WTC11 (cell line): ENCODE results near the gene DBX1. TPM values are rescaled to one million over a fixed set of nuclear protein-coding genes. Genes with fewer than 3 reads are reported as not detected.

ENCODE experiments used
- ATAC-seq: fragments of 200-7000 bp; cut with Tn5 transposase; 2 replicates; pipeline ENCODE4 v1.10.0; 2021; ENCODE audit warnings: mild to moderate bottlenecking, moderate library complexity
- CTCF ChIA-PET: fragments of 300-600 bp; sonication (Branson Sonifier 250); formaldehyde crosslinking; loops from one replicate; lab custom pipeline; 2021; ENCODE audit warnings: antibody characterized with exemption; lab: Charles Lee
- POLR2A ChIA-PET: fragments of 350-600 bp; sonication (Branson Sonifier 250); formaldehyde crosslinking; loops from one replicate; lab custom pipeline; 2021; ENCODE audit warnings: antibody characterized with exemption; lab: Charles Lee
- DNase-seq: peaks from one replicate; pipeline ENCODE4 v3.0.0; 2021; ENCODE audit warnings: low spot score
- H3K27ac Mint-ChIP-seq: 2 replicates; pipeline ENCODE4 v1.8.0; 2021; ENCODE audit warnings: mixed read lengths
- H3K27me3 Mint-ChIP-seq: 2 replicates; pipeline ENCODE4 v1.8.0; 2021; ENCODE audit warnings: low read depth, mild to moderate bottlenecking, moderate library complexity, mixed read lengths
- H3K36me3 Mint-ChIP-seq: 2 replicates; pipeline ENCODE4 v1.8.0; 2021; ENCODE audit warnings: mixed read lengths
- H3K4me1 Mint-ChIP-seq: 2 replicates; pipeline ENCODE4 v1.8.0; 2022; ENCODE audit warnings: mixed read lengths
- H3K4me3 Mint-ChIP-seq: 2 replicates; pipeline ENCODE4 v1.8.0; 2021; ENCODE audit warnings: mild to moderate bottlenecking, moderate library complexity, mixed read lengths
- H3K9me3 Mint-ChIP-seq: 2 replicates; pipeline ENCODE4 v1.8.0; 2021; ENCODE audit warnings: mixed read lengths
- ATF2 ChIP-seq: sonication (generic); formaldehyde crosslinking; IDR thresholded peaks from 2 replicates; pipeline ENCODE4 v1.8.1; 2022; ENCODE audit warnings: low read depth, missing genetic modification reagents, borderline replicate concordance
- CBFB ChIP-seq: sonication (generic); formaldehyde crosslinking; IDR thresholded peaks from 2 replicates; pipeline ENCODE4 v1.8.1; 2022; ENCODE audit warnings: mild to moderate bottlenecking, low read depth, missing genetic modification reagents
- CTCF ChIP-seq: fragments of 200-600 bp; IDR thresholded peaks from 2 replicates; pipeline ENCODE4 v1.8.0; 2022; ENCODE audit warnings: antibody characterized with exemption
- ELF4 ChIP-seq: sonication (generic); formaldehyde crosslinking; IDR thresholded peaks from 2 replicates; pipeline ENCODE4 v1.8.1; 2022; ENCODE audit warnings: low read depth, mild to moderate bottlenecking, moderate library complexity, missing genetic modification reagents
- EMX1 ChIP-seq: fragments of 250-450 bp; sonication (Bioruptor Pico); IDR thresholded peaks from 2 replicates; pipeline ENCODE4 v1.8.0; 2021; ENCODE audit warnings: mild to moderate bottlenecking
- ESRRA ChIP-seq: sonication (generic); formaldehyde crosslinking; IDR thresholded peaks from 2 replicates; pipeline ENCODE4 v1.8.1; 2022; ENCODE audit warnings: mild to moderate bottlenecking, missing genetic modification reagents, borderline replicate concordance
- ETV6 ChIP-seq: sonication (generic); formaldehyde crosslinking; IDR thresholded peaks from 2 replicates; pipeline ENCODE4 v1.8.1; 2022; ENCODE audit warnings: mild to moderate bottlenecking, missing genetic modification reagents
- FOXJ3 ChIP-seq: sonication (generic); formaldehyde crosslinking; IDR thresholded peaks from 2 replicates; pipeline ENCODE4 v1.9.0; 2021; ENCODE audit warnings: missing genetic modification reagents, mild to moderate bottlenecking, borderline replicate concordance
- GABPB1 ChIP-seq: sonication (generic); formaldehyde crosslinking; IDR thresholded peaks from 2 replicates; pipeline ENCODE4 v1.8.1; 2023; ENCODE audit warnings: mild to moderate bottlenecking, missing genetic modification reagents
- IRF2 ChIP-seq: sonication (generic); formaldehyde crosslinking; IDR thresholded peaks from 2 replicates; pipeline ENCODE4 v1.8.0; 2022; ENCODE audit warnings: low read depth, missing genetic modification reagents, borderline replicate concordance
- USF1 ChIP-seq: sonication (generic); formaldehyde crosslinking; IDR thresholded peaks from 2 replicates; pipeline ENCODE4 v1.8.0; 2022; ENCODE audit warnings: mild to moderate bottlenecking, missing genetic modification reagents
- ZBTB43 ChIP-seq: sonication (generic); formaldehyde crosslinking; IDR thresholded peaks from 2 replicates; pipeline ENCODE4 v1.8.1; 2023; ENCODE audit warnings: mild to moderate bottlenecking, missing genetic modification reagents
- ZMAT4 ChIP-seq: fragments of 250-450 bp; sonication (Bioruptor Pico); IDR thresholded peaks from 2 replicates; pipeline ENCODE4 v1.9.0; 2021; ENCODE audit warnings: mild to moderate bottlenecking
- ZNF232 ChIP-seq: sonication (generic); formaldehyde crosslinking; IDR thresholded peaks from 2 replicates; pipeline ENCODE4 v1.8.0; 2022; ENCODE audit warnings: mild to moderate bottlenecking, missing genetic modification reagents
- ZNF263 ChIP-seq: sonication (generic); formaldehyde crosslinking; IDR thresholded peaks from 2 replicates; pipeline ENCODE4 v1.8.1; 2022; ENCODE audit warnings: low read depth, mild to moderate bottlenecking, moderate library complexity, missing genetic modification reagents
- ZNF281 ChIP-seq: sonication (generic); formaldehyde crosslinking; IDR thresholded peaks from 2 replicates; pipeline ENCODE4 v1.8.0; 2023; ENCODE audit warnings: mild to moderate bottlenecking, missing genetic modification reagents
- ZNF671 ChIP-seq: fragments of 250-450 bp; sonication (Bioruptor Pico); IDR thresholded peaks from 2 replicates; pipeline ENCODE4 v1.8.0; 2021; ENCODE audit warnings: mild to moderate bottlenecking
- total RNA-seq: library from RNA; stranded (reverse); gene quantifications from 3 replicates; pipeline ENCODE4 v1.2.3, GENCODE V29; 2021

Gene DBX1
- total RNA-seq, 1 experiment from 2014 or later: 0.24 TPM

GRCh38 chr11:20160425-20161229, at the start of gene DBX1 (continued):
- TF ChIP-seq CTCF (no peak), IRF2 (no peak), ZBTB43 (no peak), FOXJ3 (CRISPR knock-in tag) (no peak), ZMAT4 (CRISPR knock-in tag) (no peak)
- TF ChIP-seq, all 79 proteins: peak for 0

GRCh38 chr11:20208622-20209111, 48.4 kb upstream of the DBX1 start:
- Mint-ChIP-seq H3K27me3 (peaks cover 100% of the 10 kb centered on the region), H3K4me3 (peak overlapping the region; percentile 70), H3K9me3 (peaks cover 3% of the 10 kb centered on the region; the same call in 1 of the 2 replicates), H3K36me3 (peaks cover 3% of the 10 kb centered on the region; the same call in 1 of the 2 replicates), H3K27ac (no peak overlapping the region), H3K4me1 (peaks cover 27% of the 10 kb centered on the region)
- DNase-seq (peak; percentile 55), ATAC-seq (peak; percentile 88)
- POLR2A ChIA-PET: interaction anchor here (1.0 kb wide), 1 partner anchor 9 kb away, joined by 8 read pairs; no protein-coding TSS in a partner anchor
- CTCF ChIA-PET: interaction anchor here (0.8 to 1.2 kb wide), 3 partner anchors 45 to 132 kb away, joined by 4 to 8 read pairs (median 5); no protein-coding TSS in a partner anchor
- TF ChIP-seq ZNF281 (CRISPR knock-in tag): no peak
- TF ChIP-seq ESRRA: no peak

GRCh38 chr11:20207781-20208621, 47.7 kb upstream of the DBX1 start:
- Mint-ChIP-seq H3K27me3 (peaks cover 100% of the 10 kb centered on the region), H3K4me1 (peaks cover 27% of the 10 kb centered on the region), H3K4me3 (peak overlapping the region; percentile 70), H3K36me3 (peaks cover 3% of the 10 kb centered on the region; the same call in 1 of the 2 replicates), H3K9me3 (peaks cover 3% of the 10 kb centered on the region; the same call in 1 of the 2 replicates), H3K27ac (no peak overlapping the region)
- POLR2A ChIA-PET: interaction anchor here (1.0 kb wide), 1 partner anchor 9 kb away, joined by 8 read pairs; no protein-coding TSS in a partner anchor
- ATAC-seq (peak; percentile 74), DNase-seq (peak; percentile 54)
- CTCF ChIA-PET: interaction anchor here (0.6 to 1.2 kb wide), 6 partner anchors 44 to 157 kb away, joined by 3 to 8 read pairs (median 4); no protein-coding TSS in a partner anchor
- no peak for TF ChIP-seq GABPB1 (CRISPR knock-in tag)
- no peak for TF ChIP-seq ZNF671 (CRISPR knock-in tag)
- no peak for TF ChIP-seq ELF4 (CRISPR knock-in tag)
- no peak for TF ChIP-seq EMX1 (CRISPR knock-in tag)
- no peak for TF ChIP-seq ZNF232 (CRISPR knock-in tag)
- TF ChIP-seq ZNF263 (CRISPR knock-in tag): no peak
- TF ChIP-seq ATF2 (CRISPR knock-in tag): no peak
- no peak for TF ChIP-seq ETV6 (CRISPR knock-in tag)
- no peak for TF ChIP-seq USF1
- TF ChIP-seq CBFB: no peak
